HCT116 (cell line): Measurements from ENCODE around the gene CASTOR1. TPM values are rescaled to one million over a fixed set of nuclear protein-coding genes. Genes with fewer than 3 reads are reported as not detected.
A peak's percentile ranks its signal among the peaks of the same experiment; 100 is the strongest.

Experiments
- ATAC-seq: fragments of 200-7000 bp; cut with Tn5 transposase; 2 replicates; pipeline ENCODE4 v1.9.1; 2020; ENCODE audit warnings: mild to moderate bottlenecking, moderate library complexity
- BruUV-seq: library from RNA; stranded (reverse); fragments of 400-500 nt; replicated peaks from 2 replicates; lab custom pipeline; 2021; lab: Mats Ljungman, UMichigan
- CTCF ChIA-PET: fragments of 300-600 bp; sonication (Branson Sonifier 250); formaldehyde crosslinking; loops from one replicate; lab custom pipeline; 2021; ENCODE audit warnings: antibody characterized with exemption; lab: Charles Lee
- POLR2A ChIA-PET: fragments of 300-600, 350-600 bp; sonication (Branson Sonifier 250); formaldehyde crosslinking; loops from one replicate; lab custom pipeline; 2021; ENCODE audit warnings: antibody characterized with exemption; lab: Charles Lee
- RAD21 ChIA-PET, 2 experiments: fragments of 300-600 bp; sonication (Branson Sonifier 250); formaldehyde crosslinking; loops; one replicate each; lab custom pipeline; 2023; ENCODE audit warnings: low total read pairs in 2 of 2; ENCODE audit not compliant: uncharacterized antibody in 2 of 2, unreplicated experiment in 2 of 2, low non-redundant PET in 1 of 2; lab: Charles Lee
- DNase-seq: peaks from one replicate; pipeline ENCODE4 v3.0.0-alpha.2; 2010; ENCODE audit warnings: low read depth, low spot score
- H2AFZ ChIP-seq: fragments of 200-600 bp; shearing (Covaris generic), sonication (generic); 2 replicates; pipeline ENCODE4 v1.6.1; 2017; ENCODE audit warnings: low read depth, mixed run types, mixed read lengths, antibody characterized with exemption, low read length; ENCODE audit not compliant: poor library complexity, severe bottlenecking
- H3K27ac ChIP-seq: 2 replicates; pipeline ENCODE4 v1.5.1; 2012; ENCODE audit warnings: low read depth, low read length
- H3K27me3 ChIP-seq: fragments of 200-600 bp; sonication (generic); 2 replicates; pipeline ENCODE4 v1.6.1; 2016; ENCODE audit warnings: mixed run types, low read length, mixed read lengths; ENCODE audit not compliant: insufficient read depth
- H3K36me3 ChIP-seq, 2 experiments: fragments of 200-500 bp in 1 of 2; fragments of 200-600 bp in 1 of 2; sonication (Bioruptor generic) in 1 of 2; sonication (generic) in 1 of 2; 2 replicates each; pipeline versions ENCODE4 v1.5.1 to v1.6.1; 2014 to 2016; ENCODE audit warnings: low read length in 2 of 2, inconsistent platforms in 1 of 2, mixed read lengths in 1 of 2, mixed run types in 1 of 2; ENCODE audit not compliant: insufficient read depth in 2 of 2, control insufficient read depth in 1 of 2
- H3K4me1 ChIP-seq, 2 experiments: fragments of 200-600 bp in 1 of 2; sonication (generic) in 1 of 2; 2 replicates each; pipeline versions ENCODE4 v1.5.1 to v1.6.1; 2012 to 2017; ENCODE audit warnings: low read length in 2 of 2, inconsistent platforms in 1 of 2, mild to moderate bottlenecking in 1 of 2, mixed read lengths in 1 of 2, mixed run types in 1 of 2, moderate library complexity in 1 of 2; ENCODE audit not compliant: insufficient read depth in 2 of 2, control insufficient read depth in 1 of 2
- H3K4me2 ChIP-seq: fragments of 200-600 bp; sonication (generic); 2 replicates; pipeline ENCODE4 v1.6.1; 2017; ENCODE audit warnings: mixed run types, low read length, mixed read lengths
- H3K4me3 ChIP-seq, 2 experiments: fragments of 200-600 bp in 1 of 2; sonication (generic) in 1 of 2; replicated peaks in 1 of 2; 2 replicates each; pipeline ENCODE4 v1.5.1; 2011 to 2016; ENCODE audit warnings: low read length in 2 of 2, control low read depth in 1 of 2, low read depth in 1 of 2, mild to moderate bottlenecking in 1 of 2, mixed read lengths in 1 of 2, mixed run types in 1 of 2
- H3K79me2 ChIP-seq: fragments of 200-600 bp; sonication (generic); 2 replicates; pipeline ENCODE4 v1.6.1; 2017; ENCODE audit warnings: mild to moderate bottlenecking, mixed run types, low read length, moderate library complexity, mixed read lengths; ENCODE audit not compliant: insufficient read depth
- H3K9ac ChIP-seq: fragments of 200-600 bp; sonication (generic); 2 replicates; pipeline ENCODE4 v1.6.1; 2016; ENCODE audit warnings: low read length, mixed read lengths
- H3K9me2 ChIP-seq: fragments of 200-600 bp; sonication (generic), shearing (Covaris generic); 2 replicates; pipeline ENCODE4 v1.6.1; 2017; ENCODE audit warnings: mixed run types, mild to moderate bottlenecking, moderate library complexity; ENCODE audit not compliant: insufficient read depth
- H3K9me3 ChIP-seq, 2 experiments: fragments of 200-500 bp in 1 of 2; fragments of 200-600 bp in 1 of 2; sonication (Bioruptor generic) in 1 of 2; sonication (generic) in 1 of 2; 2 replicates each; pipeline ENCODE4 v1.6.1; 2014 to 2017; ENCODE audit warnings: low read length in 2 of 2, mixed read lengths in 2 of 2, inconsistent platforms in 1 of 2, low read depth in 1 of 2, mild to moderate bottlenecking in 1 of 2, mixed run types in 1 of 2, moderate library complexity in 1 of 2; ENCODE audit not compliant: control insufficient read depth in 1 of 2, insufficient read depth in 1 of 2
- H4K20me1 ChIP-seq: fragments of 200-600 bp; sonication (generic), shearing (Covaris generic); 2 replicates; pipeline ENCODE4 v1.6.1; 2017; ENCODE audit warnings: mixed run types, mild to moderate bottlenecking, moderate library complexity; ENCODE audit not compliant: insufficient read depth
- CBX3 ChIP-seq: IDR thresholded peaks from 2 replicates; pipeline ENCODE4 v1.6.1; 2012; ENCODE audit warnings: low read depth
- CTCF ChIP-seq, 3 experiments: fragments of 200-600 bp in 1 of 3; sonication (generic) in 1 of 3; IDR thresholded peaks in 2 of 3; conservative IDR thresholded peaks in 1 of 3; 2 replicates each; pipeline ENCODE4 v1.5.1; 2012 to 2017; ENCODE audit warnings: low read depth in 2 of 3, low read length in 2 of 3, antibody characterized with exemption in 1 of 3, borderline replicate concordance in 1 of 3, control low read depth in 1 of 3, mild to moderate bottlenecking in 1 of 3, mixed read lengths in 1 of 3, mixed run types in 1 of 3, moderate library complexity in 1 of 3; ENCODE audit not compliant: insufficient read depth in 1 of 3
- JUND ChIP-seq: IDR thresholded peaks from 2 replicates; pipeline ENCODE4 v1.6.1; 2012
- POLR2AphosphoS5 ChIP-seq: IDR thresholded peaks from 2 replicates; pipeline ENCODE4 v1.6.1; 2011; ENCODE audit warnings: mild to moderate bottlenecking, low read depth, low read length, moderate library complexity
- RAD21 ChIP-seq: IDR thresholded peaks from 2 replicates; pipeline ENCODE4 v1.6.1; 2012; ENCODE audit warnings: low read depth, mild to moderate bottlenecking
- YY1 ChIP-seq: IDR thresholded peaks from 2 replicates; pipeline ENCODE4 v1.6.1; 2011; ENCODE audit warnings: low read length, low read depth, moderate library complexity, mild to moderate bottlenecking; ENCODE audit not compliant: insufficient replicate concordance; ENCODE audit errors: extremely low read depth
- intact Hi-C: fragments of 100-400 bp; cut with micrococcal nuclease; formaldehyde crosslinking; loops from 2 replicates; pipeline ENCODE4 v1.10.0; 2022
- total RNA-seq: library from RNA; stranded (reverse); gene quantifications from one replicate; pipeline ENCODE4 v1.2.1, GENCODE V29; 2021; ENCODE audit not compliant: unreplicated experiment

The CASTOR1 gene
- total RNA-seq, 1 experiment from 2014 or later, result 6.5 TPM

GRCh38 chr22:30286813-30287647 is 2.3 kb downstream of the CASTOR1 start:
- no peaks in the 10 kb centered on the region; a peak in 1 of 4 replicates for H3K36me3 ChIP-seq
- no peak overlapping the region for H2AFZ ChIP-seq
- intact Hi-C loops, result loop anchor here (1.0 to 5.0 kb wide), 3 partner anchors 24 to 179 kb away; partner anchors contain the start of gene MTFP1
- no peak for DNase-seq
- no peaks in the 10 kb centered on the region for H4K20me1 ChIP-seq
- H3K4me1 ChIP-seq, result peaks cover 37 to 57% of the 10 kb centered on the region in 2 experiments
- H3K79me2 ChIP-seq, result no peaks in the 10 kb centered on the region
- H3K4me3 ChIP-seq, result no peak overlapping the region
- no TSS peak for BruUV-seq
- peak; percentile 50 for ATAC-seq
- peak overlapping the region; percentile 97 for H3K4me2 ChIP-seq
- no peaks in the 10 kb centered on the region for H3K9me2 ChIP-seq
- ChIA-PET CTCF (interaction anchor here (0.8 to 5.4 kb wide), 24 partner anchors 9 to 586 kb away, joined by 3 to 81 read pairs (median 6); partner anchors contain the start of genes CCDC157, RNF215, SF3A1 and TBC1D10A), POLR2A (interaction anchor here (0.9 to 1.9 kb wide), 6 partner anchors 27 to 139 kb away, joined by 3 to 10 read pairs (median 6); partner anchors contain the start of genes MTFP1, RNF215 and TBC1D10A), RAD21 (interaction anchor here (1.3 to 2.0 kb wide), 7 partner anchors 34 to 179 kb away, joined by 3 to 21 read pairs (median 6); partner anchors contain the start of genes TBC1D10A (in 2 of the 2) and RNF215 (in 1 of the 2))
- no peaks in the 10 kb centered on the region for H3K9me3 ChIP-seq
- peak; percentile 93 for TF ChIP-seq RAD21
- TF ChIP-seq CBX3, result no peak
- TF ChIP-seq CTCF (IDR thresholded peaks at IDR 0.05 in 2 of 3, conservative IDR thresholded peaks at IDR 0.05 in 1 of 3; ENCODE audit: borderline replicate concordance in 1 of 3, insufficient read depth in 1 of 3, low read depth in 2 of 3, low read length in 2 of 3), result peak; percentile 92 to 96 (median 92)
- no peak for TF ChIP-seq YY1
- no peak for TF ChIP-seq JUND
- TF ChIP-seq POLR2AphosphoS5, result no peak
- peak overlapping the region; percentile 30; the same call in 1 of the 2 replicates for H3K27ac ChIP-seq
- no peaks in the 10 kb centered on the region for H3K27me3 ChIP-seq
- no peak overlapping the region for H3K9ac ChIP-seq
